ENCODE results near the gene MRPL21.

DNA sequence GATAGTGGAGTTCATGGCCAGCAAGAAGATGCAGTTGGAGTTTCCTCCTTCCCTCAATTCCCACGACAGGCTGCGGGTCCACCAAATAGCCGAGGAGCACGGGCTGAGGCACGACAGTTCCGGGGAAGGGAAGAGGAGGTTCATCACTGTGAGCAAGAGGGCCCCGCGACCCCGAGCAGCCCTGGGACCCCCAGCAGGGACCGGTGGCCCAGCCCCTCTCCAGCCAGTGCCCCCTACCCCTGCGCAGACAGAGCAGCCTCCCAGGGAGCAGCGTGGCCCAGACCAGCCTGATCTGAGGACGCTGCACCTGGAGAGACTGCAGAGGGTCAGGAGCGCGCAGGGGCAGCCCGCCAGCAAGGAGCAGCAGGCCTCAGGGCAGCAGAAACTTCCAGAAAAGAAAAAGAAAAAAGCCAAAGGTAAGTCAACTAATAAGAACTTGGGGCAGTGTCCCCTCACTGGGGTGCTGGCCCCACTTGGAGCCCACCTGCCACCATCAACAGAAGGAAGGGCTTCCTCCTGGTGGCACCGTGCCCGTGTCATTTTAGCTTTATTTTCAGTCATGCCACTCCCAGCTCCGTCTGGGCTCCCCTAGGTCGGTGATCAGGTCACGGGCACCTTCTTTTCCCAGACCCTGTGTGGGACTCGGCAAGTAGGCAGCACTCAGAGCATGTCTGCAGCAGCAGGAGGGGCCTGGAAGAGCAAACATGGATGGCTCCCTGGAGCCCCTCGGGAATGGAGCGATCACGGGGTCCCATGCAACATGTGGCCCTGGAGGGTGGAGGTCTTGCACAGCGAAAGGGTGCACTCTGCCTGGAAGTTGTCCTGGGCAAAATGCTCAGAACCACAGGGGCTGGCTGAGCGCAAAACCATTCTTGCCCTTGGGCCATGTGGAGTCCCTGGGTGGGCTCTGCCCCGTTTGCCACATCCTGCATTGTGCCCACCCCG, 33.3 kb upstream of the MRPL21 start:
- TF ChIP-seq POLR2A (IDR thresholded peaks at IDR 0.05) (no peak), POLR2AphosphoS5 (IDR thresholded peaks at IDR 0.05) (no peak)
- TF ChIP-seq, protein P1, sequence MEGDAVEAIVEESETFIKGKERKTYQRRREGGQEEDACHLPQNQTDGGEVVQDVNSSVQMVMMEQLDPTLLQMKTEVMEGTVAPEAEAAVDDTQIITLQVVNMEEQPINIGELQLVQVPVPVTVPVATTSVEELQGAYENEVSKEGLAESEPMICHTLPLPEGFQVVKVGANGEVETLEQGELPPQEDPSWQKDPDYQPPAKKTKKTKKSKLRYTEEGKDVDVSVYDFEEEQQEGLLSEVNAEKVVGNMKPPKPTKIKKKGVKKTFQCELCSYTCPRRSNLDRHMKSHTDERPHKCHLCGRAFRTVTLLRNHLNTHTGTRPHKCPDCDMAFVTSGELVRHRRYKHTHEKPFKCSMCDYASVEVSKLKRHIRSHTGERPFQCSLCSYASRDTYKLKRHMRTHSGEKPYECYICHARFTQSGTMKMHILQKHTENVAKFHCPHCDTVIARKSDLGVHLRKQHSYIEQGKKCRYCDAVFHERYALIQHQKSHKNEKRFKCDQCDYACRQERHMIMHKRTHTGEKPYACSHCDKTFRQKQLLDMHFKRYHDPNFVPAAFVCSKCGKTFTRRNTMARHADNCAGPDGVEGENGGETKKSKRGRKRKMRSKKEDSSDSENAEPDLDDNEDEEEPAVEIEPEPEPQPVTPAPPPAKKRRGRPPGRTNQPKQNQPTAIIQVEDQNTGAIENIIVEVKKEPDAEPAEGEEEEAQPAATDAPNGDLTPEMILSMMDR (IDR thresholded peaks at IDR 0.05) = no peak

Measured in gastroesophageal sphincter (tissue), 3 donors.